ENCODE data around the gene PIK3R5.

- no peak for TF ChIP-seq POLR2A (IDR thresholded peaks at IDR 0.05)
- TF ChIP-seq CTCF (IDR thresholded peaks at IDR 0.05) = no peak
These were observed 76.7 kb downstream of the PIK3R5 start for GRCh38 chr17:8888704-8889302.
